C1 segment of cervical spinal cord (tissue), 14 donors: ENCODE measurements around the gene PRR29.
"Not testable (repeated sequence)": the region's sequence is repeated elsewhere in the genome, so short reads cannot be mapped to it uniquely, and the experiment has no call there.

Source experiments
- DNase-seq, 14 donors: peaks; one replicate each; lab custom pipeline; 2025; lab: John Stamatoyannopoulos, UW

Gene PRR29

DNA sequence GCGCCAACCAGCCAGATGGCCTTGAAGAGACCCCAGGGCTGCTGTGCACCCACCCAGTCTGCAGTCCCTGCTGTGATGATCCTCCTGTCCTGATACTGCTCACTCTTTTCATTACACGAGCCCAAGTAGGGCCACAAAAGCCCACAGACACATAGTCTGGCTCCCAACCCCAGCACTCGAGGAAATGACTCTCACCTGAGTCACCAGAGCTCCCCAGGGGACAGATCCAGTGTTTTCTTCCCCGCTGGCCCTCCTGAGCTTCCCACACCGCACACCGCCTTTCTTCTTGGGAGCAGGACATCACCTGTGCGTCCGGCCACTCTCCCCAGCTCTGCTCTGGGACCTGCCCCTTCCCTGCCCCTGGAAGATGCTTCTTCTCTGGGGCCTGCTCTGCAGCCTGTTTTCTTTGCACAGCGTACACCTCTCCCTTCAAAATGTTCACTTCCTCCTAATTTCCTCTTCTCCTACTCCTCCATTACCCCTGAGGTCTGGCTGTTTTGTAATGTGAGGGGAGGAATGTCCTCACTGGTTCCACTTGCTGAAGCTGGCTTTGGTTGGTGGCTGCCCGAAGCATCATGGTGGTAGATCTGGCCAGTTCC, 23.5 kb upstream of the PRR29 start:
- DNase-seq, result no peak

- DNase-seq, result no peak
These were observed 22.5 kb upstream of the PRR29 start for GRCh38 chr17:63975541-63976092.

GRCh38 chr17:63976702-63977101, 21.4 kb upstream of the PRR29 start:
- no peak for DNase-seq

- no peak for DNase-seq
These were observed 19.6 kb upstream of the PRR29 start for GRCh38 chr17:63978272-63979200.

- not testable (repeated sequence) for DNase-seq
These were observed 15.5 kb upstream of the PRR29 start for GRCh38 chr17:63982641-63983040.

- DNase-seq, result peak in 3 of 14 donors; percentile 8 to 22 (median 14)
These were observed 14.8 kb upstream of the PRR29 start for GRCh38 chr17:63983320-63983719.

GRCh38 chr17:63984236-63984635, 13.9 kb upstream of the PRR29 start:
- no peak for DNase-seq

DNA sequence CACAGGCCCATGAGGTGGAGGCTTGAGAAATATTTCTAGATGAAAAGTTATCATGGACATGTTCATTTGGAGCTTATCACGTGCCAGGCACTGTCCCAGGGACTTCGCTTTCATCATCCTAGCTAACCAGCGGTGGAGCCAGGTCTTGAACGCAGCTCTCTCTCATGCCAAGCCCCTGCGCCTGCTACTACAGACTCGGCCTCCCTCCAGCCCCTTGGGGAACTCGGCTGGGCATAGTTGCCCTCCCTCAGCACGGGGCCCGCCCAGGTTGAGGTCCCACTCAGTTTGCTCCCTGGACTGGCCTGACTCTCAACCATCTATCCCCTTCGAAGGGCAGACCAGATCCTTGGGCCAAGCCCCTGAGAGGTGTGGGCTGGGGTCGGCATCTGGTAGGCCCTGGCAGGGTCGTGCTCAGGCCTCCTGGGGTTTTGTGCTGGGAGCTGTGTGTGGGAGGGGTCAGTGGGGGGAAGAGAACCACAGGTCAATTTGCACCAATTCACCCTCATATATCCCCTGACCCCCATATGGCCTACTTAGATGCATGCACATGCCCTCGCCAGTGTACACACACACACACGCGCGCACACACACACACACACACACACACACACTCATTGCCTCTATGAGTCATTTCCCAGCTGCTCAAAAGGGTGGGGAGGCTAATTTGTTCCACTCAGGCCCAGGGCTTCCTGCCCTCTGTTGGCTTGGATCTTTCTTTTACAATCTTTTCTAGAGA, 13.3 kb upstream of the PRR29 start:
- peak in 1 of 14 donors; percentile 10 for DNase-seq

- no peak for DNase-seq
These were observed 12.6 kb upstream of the PRR29 start for GRCh38 chr17:63985387-63986140.

DNA sequence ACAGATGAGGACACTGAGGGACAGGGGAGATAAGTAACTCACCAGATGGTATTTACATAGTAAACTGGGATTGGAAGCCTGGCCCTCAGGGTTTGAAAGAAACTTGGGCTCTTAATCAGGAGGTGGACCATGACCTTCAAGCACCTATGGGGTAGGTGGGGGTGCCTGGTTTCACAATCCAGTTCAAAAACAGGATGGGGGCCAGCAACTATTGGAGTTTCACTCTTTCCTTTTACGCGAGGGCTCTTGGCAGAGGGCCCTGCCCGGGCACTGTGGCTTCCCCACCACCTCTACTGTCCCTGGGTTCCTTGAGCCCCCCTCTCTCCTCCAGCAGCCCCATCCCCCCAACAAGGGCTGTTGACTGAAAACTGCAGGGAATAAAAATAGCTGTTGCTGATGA, 11.3 kb upstream of the PRR29 start:
- DNase-seq, result no peak

DNA sequence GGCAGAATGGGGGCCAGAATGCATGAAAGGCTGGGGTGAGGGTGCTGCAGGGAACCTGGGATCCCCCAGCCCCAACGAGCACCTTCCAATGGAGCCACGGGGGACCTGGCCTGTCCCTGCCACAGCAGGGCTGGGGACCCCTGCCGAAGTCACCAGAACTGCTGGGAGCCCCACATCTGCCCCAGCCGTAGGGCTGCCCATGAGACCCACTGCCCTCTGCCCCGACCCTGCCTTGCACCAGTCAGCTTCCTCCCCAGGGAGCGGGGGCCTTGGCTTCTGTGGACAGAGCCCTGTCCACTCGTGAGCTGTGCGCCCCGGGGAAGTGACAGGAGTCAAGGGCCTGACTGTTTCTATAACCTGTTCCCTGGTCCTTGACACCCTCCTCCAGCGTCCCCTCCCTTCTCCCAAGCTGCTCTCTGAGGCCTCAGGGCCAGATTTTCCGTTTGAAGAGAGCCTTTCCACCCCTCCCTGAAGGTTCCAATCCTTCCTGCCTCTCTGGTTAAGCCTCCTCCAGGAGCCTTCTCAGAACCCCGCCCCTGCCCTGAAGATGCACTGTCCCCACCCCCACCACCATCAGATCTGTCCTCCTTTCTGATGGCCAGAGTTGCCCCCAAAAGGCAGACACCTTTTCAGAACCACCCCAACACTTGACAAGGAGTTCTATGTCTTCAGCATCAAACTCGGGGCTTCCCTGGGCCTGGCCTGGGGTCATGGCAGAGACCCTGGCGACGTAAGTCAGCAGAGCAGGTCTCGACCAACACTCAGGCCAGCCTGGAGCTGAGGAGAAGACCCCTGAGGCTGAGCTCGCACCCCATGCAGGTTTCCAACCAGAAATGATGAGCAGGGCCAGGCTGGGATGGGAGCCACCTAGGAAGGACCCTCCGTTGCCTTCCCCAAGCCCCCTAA, 10.7 kb upstream of the PRR29 start:
- no peak for DNase-seq

DNA sequence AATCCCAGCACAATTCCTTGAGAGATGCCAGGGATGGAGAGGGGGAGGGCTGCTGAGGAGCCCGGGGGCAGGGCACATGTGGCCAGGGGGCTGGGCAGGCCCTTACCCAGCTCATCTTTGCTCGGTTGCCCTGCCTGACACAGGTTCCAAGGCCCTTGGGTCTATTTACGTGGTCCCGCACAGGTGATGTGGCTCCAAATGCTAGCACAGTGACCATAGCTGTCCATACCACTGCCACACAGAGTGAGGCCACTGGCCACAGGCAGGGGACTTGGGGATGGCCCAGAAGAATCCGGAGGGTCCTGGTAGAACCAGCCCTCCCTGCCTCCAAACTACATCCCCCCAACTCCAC, 10.0 kb upstream of the PRR29 start:
- DNase-seq, result no peak

DNA sequence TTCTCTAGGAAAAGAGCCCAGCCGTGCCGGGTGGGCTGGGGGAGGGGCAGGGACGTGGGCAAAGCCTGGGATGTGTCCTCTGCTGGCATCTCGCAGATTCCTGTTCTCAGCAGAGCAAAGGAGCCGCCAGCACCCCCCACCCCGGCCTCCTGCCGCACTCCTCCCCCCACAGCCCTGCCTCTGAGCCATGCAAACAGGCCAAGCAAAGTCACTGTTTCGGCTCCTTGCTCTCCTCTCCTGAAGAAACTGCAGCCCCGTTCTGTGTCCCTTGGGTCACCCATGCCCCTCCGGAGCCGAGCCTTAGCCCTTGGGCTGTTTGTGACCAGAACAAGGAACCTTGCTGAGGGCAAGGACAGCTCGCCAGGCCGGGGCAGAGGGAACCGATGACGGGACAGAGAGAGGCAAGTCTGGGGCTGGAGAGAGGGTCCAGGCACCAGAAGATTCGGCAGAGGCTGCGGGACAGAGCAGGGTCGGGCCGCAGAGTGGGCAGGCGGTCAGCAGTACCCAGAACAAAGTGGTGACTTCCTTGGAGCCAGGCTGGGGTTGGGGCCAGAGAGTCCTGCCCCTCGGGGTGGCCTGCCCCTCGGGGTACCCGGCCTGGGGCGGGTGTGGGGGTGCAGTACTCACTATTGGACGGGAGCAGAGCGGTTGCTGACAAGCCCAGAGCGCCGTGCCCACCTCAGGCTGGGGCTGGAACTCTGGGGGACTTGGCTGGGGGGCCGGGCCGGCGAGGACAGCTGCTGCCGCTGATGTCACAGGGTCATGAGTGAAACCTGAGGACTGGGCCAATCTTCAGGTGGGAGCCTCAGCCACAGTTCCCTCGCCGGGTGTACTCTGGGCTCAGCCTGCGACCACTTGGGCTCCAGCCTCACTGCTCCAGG, 9.2 kb upstream of the PRR29 start:
- DNase-seq, result peak in 1 of 14 donors; percentile 36

DNA sequence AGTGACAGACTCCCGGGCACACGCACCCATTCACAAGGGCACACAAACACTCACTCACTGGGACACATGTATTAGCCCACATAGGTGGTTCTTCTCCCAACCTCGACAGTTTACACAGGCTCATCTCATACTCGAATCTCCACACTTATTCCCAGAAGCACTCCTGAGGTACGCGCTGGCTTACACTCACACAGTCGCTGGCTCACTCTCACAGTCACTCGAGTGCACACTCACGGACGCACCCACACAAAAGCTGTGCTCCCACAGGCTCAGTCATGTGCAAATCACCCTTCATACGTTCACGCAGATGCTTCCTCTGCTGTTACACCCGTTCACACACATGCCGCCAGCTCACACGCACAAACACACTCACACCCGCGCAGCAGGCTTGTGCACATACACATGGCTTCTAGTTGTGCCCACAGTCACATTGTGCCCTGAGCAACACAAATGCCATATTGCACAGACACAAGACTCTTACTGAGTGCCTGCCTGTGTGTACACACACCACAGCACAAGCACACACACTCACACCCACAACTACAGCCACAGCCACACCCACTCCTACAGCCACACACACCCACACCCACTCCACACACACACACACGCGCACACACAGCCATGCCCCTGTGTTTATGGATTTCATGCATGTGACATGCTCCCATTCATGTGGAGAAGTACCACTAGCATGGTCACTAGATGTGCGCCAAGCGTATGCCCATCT, 8.4 kb upstream of the PRR29 start:
- no peak for DNase-seq

DNA sequence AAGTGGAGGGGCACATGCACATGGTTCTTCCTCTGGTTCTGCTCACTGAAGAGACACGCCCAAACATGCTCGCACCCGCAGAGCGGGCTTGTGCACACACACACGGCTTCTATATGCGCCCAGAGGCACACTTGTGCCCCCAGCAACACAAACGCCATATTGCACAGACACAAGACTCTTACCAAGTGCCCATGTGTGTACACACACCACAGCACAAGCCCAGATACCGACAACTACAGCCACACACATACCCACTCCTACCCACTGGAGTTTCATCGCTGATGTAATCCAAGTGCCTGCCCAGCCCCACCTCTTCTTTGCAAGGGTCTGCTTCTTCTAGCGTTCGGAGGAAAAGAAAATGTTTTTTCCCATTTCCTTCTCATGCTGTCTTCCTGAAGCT, 6.5 kb upstream of the PRR29 start:
- DNase-seq, result no peak

DNA sequence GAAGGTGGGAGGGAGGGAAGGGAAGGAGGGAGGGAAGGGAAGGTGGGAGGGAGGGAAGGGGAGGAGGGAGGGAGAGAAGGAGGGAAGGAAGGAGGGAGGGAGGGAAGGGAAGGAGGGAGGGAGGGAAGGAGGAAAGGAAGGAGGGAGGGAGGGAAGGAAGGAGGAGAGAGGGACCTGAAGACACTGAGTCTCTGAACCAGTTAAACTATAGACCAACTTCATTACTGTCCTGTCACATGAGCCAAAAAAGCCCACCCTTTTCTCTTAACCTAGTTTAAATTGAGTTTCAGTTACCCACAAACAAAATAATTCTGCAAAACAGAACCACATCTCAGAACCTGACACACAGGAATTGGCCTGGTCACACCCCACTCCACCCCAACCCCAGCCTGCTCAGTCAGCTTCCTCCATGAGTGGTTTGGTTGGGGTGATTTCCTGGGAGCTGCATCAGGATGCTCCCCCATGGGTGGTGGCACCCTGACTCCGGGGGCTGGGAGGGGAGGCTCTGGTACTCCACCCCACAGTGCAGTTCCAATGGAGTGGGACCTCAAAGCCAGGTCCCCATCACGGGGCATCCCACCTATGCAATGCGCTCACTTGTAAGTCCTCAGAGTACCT, 4.7 kb upstream of the PRR29 start:
- no peak for DNase-seq

GRCh38 chr17:63995626-63996025, 2.5 kb upstream of the PRR29 start:
- DNase-seq, result no peak
